NB4 (cell line): Measurements from ENCODE around the gene SLC22A7.

Experiments used
- DNase-seq: peaks from one replicate; pipeline ENCODE4 v3.0.0; 2010; ENCODE audit warnings: low read depth
- H3K4me3 ChIP-seq: one replicate; pipeline ENCODE4 v1.5.1; 2011; ENCODE audit warnings: mild to moderate bottlenecking, low read depth, low read length, moderate library complexity
- MYC ChIP-seq: IDR thresholded peaks from 2 replicates; pipeline ENCODE4 v1.6.1; 2011; ENCODE audit warnings: low read depth, low read length
- POLR2A ChIP-seq: IDR thresholded peaks from 2 replicates; pipeline ENCODE4 v1.6.1; 2011; ENCODE audit warnings: mild to moderate bottlenecking; ENCODE audit not compliant: insufficient read length; ENCODE audit errors: extremely low read depth
- TF ChIP-seq, protein P1 (sequence below): IDR thresholded peaks from 2 replicates; pipeline ENCODE4 v1.6.1; 2011; ENCODE audit warnings: low read depth, low read length
- TF ChIP-seq, protein P2 (sequence below): IDR thresholded peaks from one replicate; pipeline ENCODE4 v1.5.1; 2012; ENCODE audit warnings: low read depth, low read length

Gene SLC22A7

DNA sequence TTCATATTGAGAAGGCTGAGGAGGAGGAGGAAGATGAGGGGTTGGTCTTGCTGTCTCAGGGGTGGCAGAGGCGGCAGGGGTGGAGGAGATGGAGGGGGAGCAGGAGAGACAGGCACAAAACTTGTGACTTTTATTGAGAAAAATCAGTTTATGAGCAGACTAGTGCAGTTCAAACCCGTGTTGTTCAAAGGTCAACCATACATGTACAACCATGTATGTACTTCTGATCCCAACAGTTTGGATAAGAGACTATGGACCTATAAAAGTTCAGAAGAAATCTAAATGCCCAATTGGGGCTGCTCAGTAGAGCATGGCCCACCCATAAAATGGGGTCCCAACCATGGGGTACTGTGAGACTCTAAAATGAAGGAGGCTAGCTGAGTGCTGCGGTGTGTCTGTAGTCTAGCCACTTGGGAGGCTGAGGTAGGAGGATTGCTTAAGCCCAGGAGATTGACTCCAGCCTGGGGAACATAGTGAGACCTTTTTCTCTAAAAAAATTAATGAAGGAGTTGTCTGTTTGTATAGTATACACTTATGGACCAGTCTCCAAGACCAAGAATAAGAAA, 7.6 kb upstream of the SLC22A7 start:
- TF ChIP-seq POLR2A (no peak), MYC (no peak)
- TF ChIP-seq, protein P1, sequence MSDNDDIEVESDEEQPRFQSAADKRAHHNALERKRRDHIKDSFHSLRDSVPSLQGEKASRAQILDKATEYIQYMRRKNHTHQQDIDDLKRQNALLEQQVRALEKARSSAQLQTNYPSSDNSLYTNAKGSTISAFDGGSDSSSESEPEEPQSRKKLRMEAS = no peak
- TF ChIP-seq, protein P2, sequence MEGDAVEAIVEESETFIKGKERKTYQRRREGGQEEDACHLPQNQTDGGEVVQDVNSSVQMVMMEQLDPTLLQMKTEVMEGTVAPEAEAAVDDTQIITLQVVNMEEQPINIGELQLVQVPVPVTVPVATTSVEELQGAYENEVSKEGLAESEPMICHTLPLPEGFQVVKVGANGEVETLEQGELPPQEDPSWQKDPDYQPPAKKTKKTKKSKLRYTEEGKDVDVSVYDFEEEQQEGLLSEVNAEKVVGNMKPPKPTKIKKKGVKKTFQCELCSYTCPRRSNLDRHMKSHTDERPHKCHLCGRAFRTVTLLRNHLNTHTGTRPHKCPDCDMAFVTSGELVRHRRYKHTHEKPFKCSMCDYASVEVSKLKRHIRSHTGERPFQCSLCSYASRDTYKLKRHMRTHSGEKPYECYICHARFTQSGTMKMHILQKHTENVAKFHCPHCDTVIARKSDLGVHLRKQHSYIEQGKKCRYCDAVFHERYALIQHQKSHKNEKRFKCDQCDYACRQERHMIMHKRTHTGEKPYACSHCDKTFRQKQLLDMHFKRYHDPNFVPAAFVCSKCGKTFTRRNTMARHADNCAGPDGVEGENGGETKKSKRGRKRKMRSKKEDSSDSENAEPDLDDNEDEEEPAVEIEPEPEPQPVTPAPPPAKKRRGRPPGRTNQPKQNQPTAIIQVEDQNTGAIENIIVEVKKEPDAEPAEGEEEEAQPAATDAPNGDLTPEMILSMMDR = no peak
- H3K4me3 ChIP-seq = no peak overlapping the region
- no peak for DNase-seq

DNA sequence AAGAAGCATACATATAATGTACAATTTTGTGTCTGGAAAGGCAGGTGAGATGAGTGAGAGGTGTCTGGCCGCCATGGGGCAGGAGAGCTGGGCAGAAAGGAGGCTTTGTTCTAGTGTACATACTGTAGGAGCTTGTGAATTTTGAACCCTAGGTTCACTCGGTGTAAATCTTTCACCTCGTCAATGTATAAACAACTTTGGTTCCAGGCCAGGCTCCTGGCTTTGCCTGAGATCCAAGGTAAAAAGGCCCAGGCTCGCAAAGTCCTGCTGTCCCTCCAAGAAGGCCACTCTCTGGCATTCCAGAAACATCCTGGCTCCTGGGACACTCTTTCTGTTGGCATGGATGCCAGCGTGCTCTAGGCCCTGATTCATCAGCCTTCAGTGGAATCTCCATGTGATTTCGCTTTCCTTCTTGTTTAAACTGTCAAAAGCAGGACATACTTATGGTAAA, 7.1 kb upstream of the SLC22A7 start:
- DNase-seq = no peak
- H3K4me3 ChIP-seq = no peak overlapping the region
- TF ChIP-seq MYC (no peak), POLR2A (no peak)
- TF ChIP-seq, protein P2 = no peak
- TF ChIP-seq, protein P1 = no peak

DNA sequence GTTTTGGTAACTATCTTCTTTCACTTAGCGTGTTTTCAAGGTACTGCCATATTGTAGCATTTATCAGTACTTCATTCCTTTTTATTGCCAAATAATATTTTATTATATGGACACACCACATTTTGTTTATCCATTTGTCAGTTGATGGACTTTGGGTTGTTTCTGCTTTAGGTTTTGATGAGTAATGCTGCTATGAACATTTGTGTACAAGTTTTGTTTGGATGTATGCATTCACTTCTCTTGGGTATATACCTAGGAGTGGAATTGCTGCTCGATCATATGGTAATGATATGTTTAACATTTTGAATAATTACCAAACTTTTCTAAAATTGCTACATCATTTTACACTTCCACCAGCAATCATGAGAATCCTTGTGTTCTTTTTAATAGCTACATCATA, 6.4 kb upstream of the SLC22A7 start:
- TF ChIP-seq, protein P2 = no peak
- TF ChIP-seq POLR2A = no peak
- TF ChIP-seq MYC = no peak
- TF ChIP-seq, protein P1 = no peak
- H3K4me3 ChIP-seq = no peak overlapping the region
- no peak for DNase-seq

DNA sequence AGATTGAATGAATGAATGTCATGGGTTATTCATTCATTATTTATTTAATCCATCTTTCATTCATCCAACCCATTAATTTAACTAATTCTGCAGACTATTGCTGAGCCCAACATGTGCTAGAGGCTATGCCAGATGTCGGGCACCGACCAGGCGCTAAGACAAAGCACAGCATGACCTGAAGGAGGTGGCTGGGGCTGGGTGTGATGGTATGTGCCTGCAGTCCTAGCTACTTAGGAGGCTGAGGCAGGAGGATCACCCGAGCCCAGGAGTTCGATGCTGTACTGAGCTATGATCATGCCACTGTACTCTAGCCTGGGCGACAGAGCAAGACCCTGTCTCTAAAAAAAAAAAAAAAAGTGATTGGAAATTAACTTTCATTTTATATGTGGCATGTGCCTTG, 5.7 kb upstream of the SLC22A7 start:
- no peak for DNase-seq
- no peak overlapping the region for H3K4me3 ChIP-seq
- TF ChIP-seq POLR2A = no peak
- TF ChIP-seq, protein P1 = no peak
- TF ChIP-seq, protein P2 = no peak
- TF ChIP-seq MYC = no peak

DNA sequence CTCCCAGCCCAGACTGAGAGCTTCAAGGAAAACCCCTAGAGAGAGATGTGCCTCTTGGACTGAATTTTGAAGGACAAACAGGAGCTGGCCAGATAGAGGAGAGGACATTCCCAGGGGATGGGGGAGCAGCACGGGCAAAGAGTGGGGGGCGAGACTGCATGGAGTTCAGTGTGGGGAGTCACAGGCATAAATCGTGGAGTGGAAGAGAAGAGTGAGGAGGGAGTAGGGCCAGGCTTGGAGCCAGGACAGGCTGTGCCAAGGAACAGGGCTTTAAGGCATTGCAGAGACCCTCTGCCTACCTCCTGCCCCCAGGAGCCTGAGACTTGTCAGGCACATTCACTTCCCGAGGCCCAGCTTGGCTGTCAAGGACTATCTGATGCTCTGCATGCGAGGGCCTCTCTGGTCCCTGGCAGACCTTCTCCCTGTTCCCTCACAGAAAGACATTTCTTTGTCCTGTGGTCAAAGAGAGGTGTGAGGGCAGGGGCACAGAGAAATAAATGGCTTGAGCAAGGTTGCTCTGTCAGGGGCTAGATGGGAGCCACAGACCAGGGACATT, 5.2 kb upstream of the SLC22A7 start:
- DNase-seq = no peak
- no peak overlapping the region for H3K4me3 ChIP-seq
- TF ChIP-seq, protein P2 = no peak
- TF ChIP-seq MYC (no peak), POLR2A (no peak)
- TF ChIP-seq, protein P1 = no peak
